Neuronal stem cell (in vitro differentiated cells): ENCODE data around the gene TMX4.
"Not testable (repeated sequence)": the region's sequence is repeated elsewhere in the genome, so short reads cannot be mapped to it uniquely, and the experiment has no call there.

Source experiments
- DNase-seq: peaks from one replicate; pipeline ENCODE4 v3.0.0-alpha.2; 2013; ENCODE audit warnings: low spot score
- H2AFZ ChIP-seq: one replicate; pipeline ENCODE4 v1.6.1; 2013; ENCODE audit warnings: mild to moderate bottlenecking, low read length, inconsistent platforms
- H2AK5ac ChIP-seq: 2 replicates; pipeline ENCODE4 v1.6.1; 2013; ENCODE audit warnings: low read depth, mild to moderate bottlenecking, inconsistent platforms, low read length, moderate library complexity, mixed read lengths
- H2BK120ac ChIP-seq: 2 replicates; pipeline ENCODE4 v1.6.1; 2013; ENCODE audit warnings: low read depth, mild to moderate bottlenecking, inconsistent platforms, low read length, moderate library complexity, mixed read lengths
- H2BK12ac ChIP-seq: one replicate; pipeline ENCODE4 v1.6.1; 2013; ENCODE audit warnings: low read length, inconsistent platforms
- H2BK15ac ChIP-seq: 2 replicates; pipeline ENCODE4 v1.6.1; 2013; ENCODE audit warnings: mild to moderate bottlenecking, low read length, inconsistent platforms, mixed read lengths
- H2BK5ac ChIP-seq: one replicate; pipeline ENCODE4 v1.6.1; 2013; ENCODE audit warnings: inconsistent platforms, mild to moderate bottlenecking, low read length, moderate library complexity
- H3K14ac ChIP-seq: one replicate; pipeline ENCODE4 v1.6.1; 2013; ENCODE audit warnings: low read length, inconsistent platforms
- H3K18ac ChIP-seq: 2 replicates; pipeline ENCODE4 v1.6.1; 2013; ENCODE audit warnings: low read length, inconsistent platforms
- H3K23ac ChIP-seq: 2 replicates; pipeline ENCODE4 v1.6.1; 2013; ENCODE audit warnings: low read depth, mild to moderate bottlenecking, mixed read lengths, low read length, inconsistent platforms; ENCODE audit not compliant: poor library complexity
- H3K27ac ChIP-seq: replicated peaks from 3 replicates; pipeline ENCODE4 v1.5.1; 2013; ENCODE audit warnings: low read length, inconsistent platforms
- H3K27me3 ChIP-seq, 3 experiments: 2 replicates each; pipeline ENCODE4 v1.6.1; 2013; ENCODE audit warnings: low read length in 3 of 3, mild to moderate bottlenecking in 2 of 3, inconsistent platforms in 1 of 3, low read depth in 1 of 3, mixed read lengths in 1 of 3, moderate library complexity in 1 of 3; ENCODE audit not compliant: control insufficient read depth in 3 of 3, insufficient read depth in 3 of 3
- H3K36me3 ChIP-seq, 2 donors: replicated peaks in 1 of 2; 2 replicates each; pipeline ENCODE4 v1.6.1; 2013; ENCODE audit warnings: low read length in 2 of 2; ENCODE audit not compliant: control insufficient read depth in 2 of 2, insufficient read depth in 2 of 2
- H3K4ac ChIP-seq: 2 replicates; pipeline ENCODE4 v1.6.1; 2013; ENCODE audit warnings: inconsistent platforms, mild to moderate bottlenecking, low read length, moderate library complexity
- H3K4me1 ChIP-seq, 2 donors: 1 replicate in 1 of 2; 2 replicates in 1 of 2; pipeline ENCODE4 v1.6.1; 2013; ENCODE audit warnings: low read length in 2 of 2, low read depth in 1 of 2; ENCODE audit not compliant: control insufficient read depth in 2 of 2, insufficient read depth in 1 of 2
- H3K4me2 ChIP-seq: one replicate; pipeline ENCODE4 v1.6.1; 2013; ENCODE audit warnings: mild to moderate bottlenecking, low read length, inconsistent platforms; ENCODE audit not compliant: insufficient read depth, poor library complexity, severe bottlenecking
- H3K4me3 ChIP-seq, 2 donors: 2 replicates each; pipeline ENCODE4 v1.5.1; 2013; ENCODE audit warnings: low read length in 2 of 2, mild to moderate bottlenecking in 2 of 2, inconsistent platforms in 1 of 2, moderate library complexity in 1 of 2
- H3K79me1 ChIP-seq: one replicate; pipeline ENCODE4 v1.6.1; 2013; ENCODE audit warnings: low read depth, mild to moderate bottlenecking, inconsistent platforms, low read length, moderate library complexity
- H3K9ac ChIP-seq: one replicate; pipeline ENCODE4 v1.6.1; 2013; ENCODE audit warnings: mild to moderate bottlenecking, low read depth, low read length, inconsistent platforms; ENCODE audit not compliant: poor library complexity
- H3K9me3 ChIP-seq, 2 donors: replicated peaks in 1 of 2; 2 replicates each; pipeline versions ENCODE3 to v1.6.1; 2013; ENCODE audit warnings: low read length in 2 of 2, mild to moderate bottlenecking in 2 of 2, inconsistent platforms in 1 of 2, low read depth in 1 of 2, mixed read lengths in 1 of 2, moderate library complexity in 1 of 2; ENCODE audit not compliant: control insufficient read depth in 2 of 2, insufficient read depth in 1 of 2
- H4K8ac ChIP-seq: one replicate; pipeline ENCODE4 v1.6.1; 2013; ENCODE audit warnings: low read depth, mild to moderate bottlenecking, inconsistent platforms, low read length, moderate library complexity
- H4K91ac ChIP-seq: one replicate; pipeline ENCODE4 v1.6.1; 2013; ENCODE audit warnings: low read length, low read depth, mild to moderate bottlenecking, inconsistent platforms; ENCODE audit not compliant: poor library complexity
- WGBS, 2 donors: extraction: QIAGEN DNeasy Blood & Tissue Kit; methylation state at CpG; one replicate each; pipeline ENCODE4 v1.1.7; 2013; ENCODE audit warnings: missing lambda C conversion rate in 2 of 2, mixed read lengths in 1 of 2; ENCODE audit not compliant: insufficient read length in 2 of 2, insufficient replicate concordance in 1 of 2; ENCODE audit errors: extremely low coverage in 2 of 2; 5-methylcytosine and 5-hydroxymethylcytosine counted together

Gene TMX4

GRCh38 chr20:8032499-8032898 is 12.9 kb upstream of the TMX4 start:
- Histone ChIP-seq H3K27me3 (peaks cover 0 to 3% (median 0%) of the 10 kb centered on the region in 3 experiments), H2BK12ac (no peak overlapping the region), H3K36me3 (no peaks in the 10 kb centered on the region), H2AK5ac (no peak overlapping the region), H3K4me1 (no peaks in the 10 kb centered on the region), H4K91ac (no peak overlapping the region), H4K8ac (no peak overlapping the region), H2BK5ac (no peak overlapping the region), H2BK120ac (no peak overlapping the region), H3K23ac (no peak overlapping the region), H3K4me2 (no peak overlapping the region), H3K4ac (no peak overlapping the region), H3K9ac (no peak overlapping the region), H2AFZ (no peak overlapping the region), H3K79me1 (no peaks in the 10 kb centered on the region), H3K14ac (no peak overlapping the region), H3K18ac (no peak overlapping the region), H2BK15ac (no peak overlapping the region), H3K27ac (no peak overlapping the region), H3K4me3 (no peak overlapping the region), H3K9me3 (no peaks in the 10 kb centered on the region)
- DNase-seq: no peak
- WGBS, 2 donors: no CpG with 5 or more reads among the region's 2 CpGs

DNA sequence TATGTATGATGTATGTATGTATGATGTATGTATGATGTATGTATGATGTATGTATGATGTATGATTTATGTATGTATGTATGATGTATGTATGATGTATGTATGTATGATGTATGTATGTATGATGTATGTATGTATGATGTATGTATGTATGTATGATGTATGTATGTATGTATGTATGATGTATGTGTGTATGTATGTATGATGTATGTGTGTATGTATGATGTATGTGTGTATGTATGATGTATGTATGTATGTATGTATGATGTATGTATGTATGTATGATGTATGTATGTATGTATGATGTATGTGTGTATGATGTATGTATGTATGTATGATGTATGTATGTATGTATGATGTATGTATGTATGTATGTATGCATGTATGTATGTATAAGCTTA is 12.0 kb upstream of the TMX4 start:
- not testable (repeated sequence) for H2BK5ac ChIP-seq, H3K79me1 ChIP-seq, H3K14ac ChIP-seq, H3K18ac ChIP-seq, H2BK12ac ChIP-seq, H3K4me1 ChIP-seq, H3K27me3 ChIP-seq, H3K23ac ChIP-seq, H2BK120ac ChIP-seq, DNase-seq, H3K4me3 ChIP-seq, H3K27ac ChIP-seq, H3K4ac ChIP-seq, H2AFZ ChIP-seq, H3K9ac ChIP-seq, H2BK15ac ChIP-seq, H3K4me2 ChIP-seq, H2AK5ac ChIP-seq, H3K36me3 ChIP-seq, H4K91ac ChIP-seq, H4K8ac ChIP-seq, H3K9me3 ChIP-seq

DNA sequence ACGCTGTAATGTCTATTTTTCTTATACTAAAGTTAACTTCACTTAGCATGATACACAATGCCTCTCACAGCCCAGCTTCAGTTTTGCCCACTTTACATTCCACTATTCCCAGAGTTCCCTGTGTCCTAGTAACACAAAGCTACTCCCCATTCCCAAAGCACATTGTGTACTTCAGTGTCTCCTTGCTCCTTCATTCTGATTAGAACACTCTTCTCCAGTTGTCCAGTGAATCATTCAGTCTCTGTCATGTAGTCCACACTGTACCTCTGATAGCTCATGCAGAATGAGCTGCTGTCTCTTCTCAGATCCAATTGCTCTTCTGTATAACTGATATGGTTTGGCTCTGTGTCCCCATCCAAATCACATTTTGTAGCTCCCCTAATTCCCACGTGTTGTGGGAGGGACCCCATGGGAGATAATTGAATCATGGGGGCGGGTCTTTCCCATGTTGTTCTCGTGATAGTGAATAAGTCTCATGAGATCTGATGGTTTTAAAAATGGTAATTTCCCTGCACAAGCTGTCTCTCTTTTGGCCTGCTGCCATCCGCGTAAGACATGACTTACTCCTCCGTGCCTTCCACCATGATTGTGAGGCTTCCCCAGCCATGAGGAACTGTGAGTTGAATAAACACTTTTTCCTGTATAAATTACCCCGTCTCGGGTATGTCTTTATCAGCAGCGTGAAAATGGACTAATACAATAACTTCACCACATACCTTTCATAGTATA is 2.1 kb upstream of the TMX4 start:
- no peaks in the 10 kb centered on the region for H3K9me3 ChIP-seq
- no peaks in the 10 kb centered on the region for H3K27me3 ChIP-seq
- no peaks in the 10 kb centered on the region for H3K79me1 ChIP-seq
- no peak overlapping the region for H4K91ac ChIP-seq
- H3K9ac ChIP-seq: no peak overlapping the region
- no peak overlapping the region for H2AK5ac ChIP-seq
- no peak overlapping the region for H4K8ac ChIP-seq
- no peak overlapping the region for H3K4ac ChIP-seq
- H2BK12ac ChIP-seq: no peak overlapping the region
- H3K18ac ChIP-seq: no peak overlapping the region
- no peak overlapping the region for H2BK15ac ChIP-seq
- no peak overlapping the region for H3K14ac ChIP-seq
- H3K4me1 ChIP-seq: peaks cover 4 to 9% of the 10 kb centered on the region in 2 donors
- no peak overlapping the region for H2BK120ac ChIP-seq
- DNase-seq: no peak
- no peak overlapping the region for H2AFZ ChIP-seq
- no peak overlapping the region for H2BK5ac ChIP-seq
- H3K27ac ChIP-seq: no peak overlapping the region
- H3K4me2 ChIP-seq: no peak overlapping the region
- no CpG with 5 or more reads among the region's 10 CpGs for WGBS, 2 donors
- H3K4me3 ChIP-seq: no peak overlapping the region
- no peaks in the 10 kb centered on the region for H3K36me3 ChIP-seq
- H3K23ac ChIP-seq: no peak overlapping the region

GRCh38 chr20:8020314-8021079 is 936 bp upstream of the TMX4 start:
- no peak overlapping the region for H2BK5ac ChIP-seq
- H3K9me3 ChIP-seq: no peaks in the 10 kb centered on the region
- peak overlapping the region in 1 of 2 donors; percentile 56 for H3K4me3 ChIP-seq
- peak overlapping the region; percentile 99 for H2AFZ ChIP-seq
- no peak overlapping the region for H2BK120ac ChIP-seq
- no peak overlapping the region for H2AK5ac ChIP-seq
- no peaks in the 10 kb centered on the region for H3K79me1 ChIP-seq
- no peak overlapping the region for H3K14ac ChIP-seq
- WGBS, 2 donors: no CpG with 5 or more reads among the region's 3 CpGs
- H3K9ac ChIP-seq: no peak overlapping the region
- no peak overlapping the region for H4K8ac ChIP-seq
- peaks cover 4 to 9% of the 10 kb centered on the region in 2 donors for H3K4me1 ChIP-seq
- no peak overlapping the region for H3K4ac ChIP-seq
- H3K36me3 ChIP-seq: no peaks in the 10 kb centered on the region
- H2BK15ac ChIP-seq: no peak overlapping the region
- H3K18ac ChIP-seq: no peak overlapping the region
- H3K27ac ChIP-seq: no peak overlapping the region
- no peak overlapping the region for H3K23ac ChIP-seq
- no peak overlapping the region for H4K91ac ChIP-seq
- DNase-seq: no peak
- no peak overlapping the region for H3K4me2 ChIP-seq
- no peak overlapping the region for H2BK12ac ChIP-seq
- H3K27me3 ChIP-seq: no peaks in the 10 kb centered on the region
